MCF 10A (cell line): ENCODE measurements around the gene ADIRF. TPM values are rescaled to one million over a fixed set of nuclear protein-coding genes. Genes with fewer than 3 reads are reported as not detected.

Experiments used
- BruUV-seq: library from RNA; stranded (reverse); fragments of 400-500 nt; replicated peaks from 2 replicates; lab custom pipeline; 2021; lab: Mats Ljungman, UMichigan
- CTCF ChIA-PET: fragments of 300-600 bp; sonication (Branson Sonifier 250); formaldehyde crosslinking; extraction: SDS; loops from one replicate; lab custom pipeline; 2021; ENCODE audit warnings: antibody characterized with exemption, inconsistent platforms; lab: Yijun Ruan, JAX
- POLR2A ChIA-PET: fragments of 300-600, 350-650 bp; sonication (Branson Sonifier 250); formaldehyde crosslinking; extraction: SDS; loops from one replicate; lab custom pipeline; 2020; ENCODE audit warnings: antibody characterized with exemption, inconsistent platforms; lab: Yijun Ruan, JAX
- DNase-seq: peaks from one replicate; pipeline ENCODE4 v3.0.0-alpha.2; 2018; ENCODE audit not compliant: unreplicated experiment
- H3K27ac Mint-ChIP-seq: one replicate; pipeline ENCODE4 v1.8.0; 2022; ENCODE audit warnings: mild to moderate bottlenecking, low read depth, mixed read lengths; ENCODE audit not compliant: unreplicated experiment
- H3K27me3 Mint-ChIP-seq: one replicate; pipeline ENCODE4 v1.8.0; 2022; ENCODE audit warnings: mixed read lengths; ENCODE audit not compliant: insufficient read depth, unreplicated experiment
- H3K36me3 Mint-ChIP-seq: one replicate; pipeline ENCODE4 v1.8.0; 2022; ENCODE audit warnings: mild to moderate bottlenecking, moderate library complexity, mixed read lengths; ENCODE audit not compliant: insufficient read depth, unreplicated experiment
- H3K4me1 Mint-ChIP-seq: one replicate; pipeline ENCODE4 v1.8.0; 2022; ENCODE audit warnings: mixed read lengths; ENCODE audit not compliant: insufficient read depth, unreplicated experiment
- H3K4me3 Mint-ChIP-seq: one replicate; pipeline ENCODE4 v1.8.0; 2022; ENCODE audit warnings: mild to moderate bottlenecking, moderate library complexity, mixed read lengths; ENCODE audit not compliant: unreplicated experiment
- H3K9me3 Mint-ChIP-seq: one replicate; pipeline ENCODE4 v1.8.0; 2022; ENCODE audit warnings: mixed read lengths; ENCODE audit not compliant: unreplicated experiment
- CTCF ChIP-seq: fragments of 200-600 bp; IDR thresholded peaks from one replicate; pipeline ENCODE4 v1.8.0; 2022; ENCODE audit warnings: antibody characterized with exemption, mild to moderate bottlenecking; ENCODE audit not compliant: unreplicated experiment
- intact Hi-C: fragments of 100-400 bp; cut with micrococcal nuclease; formaldehyde crosslinking; loops from 2 replicates; pipeline ENCODE4 v1.14.1; 2022
- total RNA-seq: library from RNA; stranded (reverse); gene quantifications from 2 replicates; pipeline ENCODE4 v1.2.3, GENCODE V29; 2022

Gene ADIRF
- total RNA-seq, 1 experiment from 2014 or later, result 60.3 TPM

DNA sequence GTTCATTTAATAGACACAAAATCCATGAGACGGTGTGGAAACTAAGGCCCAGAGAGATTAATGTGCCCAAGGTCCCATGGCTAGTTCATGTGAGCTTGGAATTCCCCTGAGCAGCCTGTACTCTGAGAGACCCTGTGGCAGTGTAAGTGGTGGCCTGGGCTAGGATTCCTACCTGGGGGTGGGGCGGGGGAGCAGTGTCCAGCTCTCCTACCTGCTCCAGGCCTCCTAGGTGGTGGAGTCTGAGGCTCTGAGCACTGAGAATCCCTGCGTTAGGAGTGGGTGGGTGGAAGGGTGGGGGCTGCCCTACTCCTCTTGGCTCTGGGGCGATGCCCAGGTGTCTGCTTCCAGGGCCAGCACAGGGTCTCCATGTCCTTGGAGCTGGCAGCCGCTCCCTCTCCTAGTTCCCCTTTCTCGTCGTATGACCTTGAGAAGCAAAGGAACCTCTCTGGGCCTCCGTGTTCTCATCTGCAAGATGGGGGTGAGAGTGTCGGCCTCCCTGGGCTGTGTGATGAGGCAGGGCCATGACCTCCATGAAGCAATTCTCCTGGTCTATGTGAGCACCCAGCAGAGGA is 7.3 kb upstream of the ADIRF start:
- Mint-ChIP-seq H3K4me3 (no peak overlapping the region), H3K9me3 (no peaks in the 10 kb centered on the region), H3K27ac (no peak overlapping the region), H3K4me1 (peaks cover 12% of the 10 kb centered on the region), H3K27me3 (no peaks in the 10 kb centered on the region), H3K36me3 (no peaks in the 10 kb centered on the region)
- intact Hi-C loops, result no loop called here
- DNase-seq, result no peak
- TF ChIP-seq CTCF, result no peak
- no TSS peak for BruUV-seq
- ChIA-PET POLR2A (no interaction called here), CTCF (interaction anchor here (0.6 to 3.4 kb wide), 9 partner anchors 8 to 210 kb away, joined by 3 to 18 read pairs (median 4); no protein-coding TSS in a partner anchor)

- H3K27ac Mint-ChIP-seq, result no peak overlapping the region
- H3K27me3 Mint-ChIP-seq, result no peaks in the 10 kb centered on the region
- H3K36me3 Mint-ChIP-seq, result no peaks in the 10 kb centered on the region
- peaks cover 17% of the 10 kb centered on the region for H3K4me1 Mint-ChIP-seq
- no peaks in the 10 kb centered on the region for H3K9me3 Mint-ChIP-seq
- ChIA-PET POLR2A (no interaction called here), CTCF (interaction anchor here (0.6 kb wide), 1 partner anchor 167 kb away, joined by 3 read pairs; no protein-coding TSS in a partner anchor)
- H3K4me3 Mint-ChIP-seq, result no peak overlapping the region
- no TSS peak for BruUV-seq
- peak; percentile 20 for DNase-seq
- TF ChIP-seq CTCF, result no peak
- intact Hi-C loops, result no loop called here
Observed at GRCh38 chr10:86961481-86962091, 6.7 kb upstream of the ADIRF start.

- Mint-ChIP-seq H3K4me3 (no peak overlapping the region), H3K27ac (no peak overlapping the region), H3K9me3 (no peaks in the 10 kb centered on the region), H3K27me3 (no peaks in the 10 kb centered on the region), H3K36me3 (no peaks in the 10 kb centered on the region), H3K4me1 (peaks cover 25% of the 10 kb centered on the region)
- ChIA-PET CTCF (interaction anchor here (0.6 kb wide), 3 partner anchors 167 to 254 kb away, joined by 3 read pairs; no protein-coding TSS in a partner anchor), POLR2A (no interaction called here)
- no TSS peak for BruUV-seq
- DNase-seq, result no peak
- TF ChIP-seq CTCF, result no peak
- intact Hi-C loops, result no loop called here
Observed at GRCh38 chr10:86962136-86962980, 5.9 kb upstream of the ADIRF start.

GRCh38 chr10:86962981-86963310 is 5.3 kb upstream of the ADIRF start:
- no peak overlapping the region for H3K27ac Mint-ChIP-seq
- BruUV-seq, result no TSS peak
- no peaks in the 10 kb centered on the region for H3K27me3 Mint-ChIP-seq
- CTCF ChIA-PET, result interaction anchor here (0.6 kb wide), 2 partner anchors 202 to 254 kb away, joined by 3 read pairs; no protein-coding TSS in a partner anchor
- no peaks in the 10 kb centered on the region for H3K36me3 Mint-ChIP-seq
- POLR2A ChIA-PET, result no interaction called here
- no peak for TF ChIP-seq CTCF
- H3K4me1 Mint-ChIP-seq, result peaks cover 29% of the 10 kb centered on the region
- no peak overlapping the region for H3K4me3 Mint-ChIP-seq
- intact Hi-C loops, result no loop called here
- DNase-seq, result no peak
- H3K9me3 Mint-ChIP-seq, result no peaks in the 10 kb centered on the region
